NCI-H2171 (cell line): ENCODE results near the gene DSCAML1.

Experiments
- DNase-seq: peaks from one replicate; lab custom pipeline; 2025; lab: John Stamatoyannopoulos, UW

Gene DSCAML1

GRCh38 chr11:117548876-117549275, 248.1 kb downstream of the DSCAML1 start:
- DNase-seq: no peak

- DNase-seq: no peak
These were observed 249.1 kb downstream of the DSCAML1 start for GRCh38 chr11:117547946-117548345.

- DNase-seq: no peak
These were observed 249.7 kb downstream of the DSCAML1 start for GRCh38 chr11:117547195-117547850.

GRCh38 chr11:117546431-117547194, 250.4 kb downstream of the DSCAML1 start:
- DNase-seq: no peak

- no peak for DNase-seq
These were observed 251.3 kb downstream of the DSCAML1 start for GRCh38 chr11:117545706-117546105.

- no peak for DNase-seq
These were observed 252.8 kb downstream of the DSCAML1 start for GRCh38 chr11:117544130-117544800.

- no peak for DNase-seq
These were observed 255.8 kb downstream of the DSCAML1 start for GRCh38 chr11:117541211-117541610.

GRCh38 chr11:117538263-117539135, 258.5 kb downstream of the DSCAML1 start:
- DNase-seq: no peak

GRCh38 chr11:117535850-117536411, 261.1 kb downstream of the DSCAML1 start:
- no peak for DNase-seq

GRCh38 chr11:117535201-117535849, 261.7 kb downstream of the DSCAML1 start:
- DNase-seq: no peak

GRCh38 chr11:117532568-117532967, 264.4 kb downstream of the DSCAML1 start:
- no peak for DNase-seq

- DNase-seq: no peak
These were observed 267.2 kb downstream of the DSCAML1 start for GRCh38 chr11:117529816-117530215.

GRCh38 chr11:117528097-117528721, 268.8 kb downstream of the DSCAML1 start:
- DNase-seq: peak; percentile 79

GRCh38 chr11:117527271-117527670, 269.7 kb downstream of the DSCAML1 start:
- no peak for DNase-seq

- no peak for DNase-seq
These were observed 271.0 kb downstream of the DSCAML1 start for GRCh38 chr11:117525866-117526542.

- no peak for DNase-seq
These were observed 272.4 kb downstream of the DSCAML1 start for GRCh38 chr11:117524468-117525183.

- no peak for DNase-seq
These were observed 273.3 kb downstream of the DSCAML1 start for GRCh38 chr11:117523680-117524079.

GRCh38 chr11:117521974-117522373, 275.0 kb downstream of the DSCAML1 start:
- DNase-seq: no peak

GRCh38 chr11:117520966-117521365, 276.1 kb downstream of the DSCAML1 start:
- DNase-seq: no peak
